ENCODE measurements around the gene TCFL5.

- TF ChIP-seq CTCF (IDR thresholded peaks at IDR 0.05; ENCODE audit: low read depth, low read length) = no peak
- no peak for TF ChIP-seq EZH2phosphoT487 (IDR thresholded peaks at IDR 0.05; ENCODE audit: low read depth)
Observed at GRCh38 chr20:62805711-62806382, 55.8 kb downstream of the TCFL5 start.

Measured in OCI-LY3 (cell line).